IMR-90 (cell line): ENCODE results near the gene AKAP3. TPM values are rescaled to one million over a fixed set of nuclear protein-coding genes. Genes with fewer than 3 reads are reported as not detected.

Experiments used
- ATAC-seq: fragments of 200-7000 bp; cut with Tn5 transposase; 2 replicates; pipeline ENCODE4 v1.9.1; 2020; ENCODE audit warnings: low read depth, mild to moderate bottlenecking, moderate library complexity
- BruUV-seq: library from RNA; stranded (reverse); fragments of 400-500 nt; replicated peaks from 2 replicates; lab custom pipeline; 2021; lab: Mats Ljungman, UMichigan
- CTCF ChIA-PET: fragments of 300-600 bp; formaldehyde crosslinking; extraction: SDS; loops from one replicate; lab custom pipeline; 2021; ENCODE audit warnings: antibody characterized with exemption; lab: Yijun Ruan, JAX
- POLR2A ChIA-PET: fragments of 300-600 bp; sonication (Branson Sonifier 250); formaldehyde crosslinking; loops from one replicate; lab custom pipeline; 2022; ENCODE audit warnings: antibody characterized with exemption; ENCODE audit not compliant: unreplicated experiment; lab: Charles Lee
- DNase-seq: peaks from one replicate; pipeline ENCODE4 v3.0.0; 2013
- H2AFZ ChIP-seq: replicated peaks from 2 replicates; pipeline ENCODE3; 2013; ENCODE audit warnings: low read length, mild to moderate bottlenecking; ENCODE audit not compliant: poor library complexity
- H2AK5ac ChIP-seq: 2 replicates; pipeline ENCODE4 v1.6.1; 2013; ENCODE audit warnings: low read depth, low read length, inconsistent platforms
- H2AK9ac ChIP-seq: replicated peaks from 2 replicates; pipeline ENCODE3; 2013; ENCODE audit warnings: mild to moderate bottlenecking, low read depth, low read length, moderate library complexity; ENCODE audit not compliant: poor library complexity
- H2BK120ac ChIP-seq: 2 replicates; pipeline ENCODE4 v1.6.1; 2013; ENCODE audit warnings: low read depth, low read length, inconsistent platforms
- H2BK15ac ChIP-seq: 3 replicates; pipeline ENCODE4 v1.6.1; 2013; ENCODE audit warnings: low read depth, low read length, inconsistent platforms
- H2BK20ac ChIP-seq: 2 replicates; pipeline ENCODE4 v1.6.1; 2013; ENCODE audit warnings: low read depth, mild to moderate bottlenecking, inconsistent platforms, low read length, moderate library complexity
- H2BK5ac ChIP-seq: 2 replicates; pipeline ENCODE4 v1.6.1; 2013; ENCODE audit warnings: mild to moderate bottlenecking, low read depth, low read length, inconsistent platforms; ENCODE audit not compliant: poor library complexity, severe bottlenecking
- H3K14ac ChIP-seq: replicated peaks from 2 replicates; pipeline ENCODE4 v1.6.1; 2013; ENCODE audit warnings: low read depth, low read length, inconsistent platforms
- H3K18ac ChIP-seq: 2 replicates; pipeline ENCODE4 v1.6.1; 2013; ENCODE audit warnings: low read depth, low read length, control low read depth
- H3K23ac ChIP-seq: 2 replicates; pipeline ENCODE4 v1.6.1; 2013; ENCODE audit warnings: low read depth, low read length, inconsistent platforms
- H3K27ac ChIP-seq: 2 replicates; pipeline ENCODE4 v1.5.1; 2013; ENCODE audit warnings: mild to moderate bottlenecking, control low read depth, low read length; ENCODE audit not compliant: insufficient read depth
- H3K27me3 ChIP-seq: 2 replicates; pipeline ENCODE4 v1.6.1; 2013; ENCODE audit warnings: low read length; ENCODE audit not compliant: control insufficient read depth, insufficient read depth
- H3K36me3 ChIP-seq: 2 replicates; pipeline ENCODE4 v1.6.1; 2013; ENCODE audit warnings: low read length, mixed read lengths; ENCODE audit not compliant: control insufficient read depth, insufficient read depth
- H3K4ac ChIP-seq: 2 replicates; pipeline ENCODE4 v1.6.1; 2013; ENCODE audit warnings: low read depth, low read length, inconsistent platforms
- H3K4me1 ChIP-seq: 2 replicates; pipeline ENCODE4 v1.6.1; 2013; ENCODE audit warnings: low read length, mixed read lengths; ENCODE audit not compliant: control insufficient read depth, insufficient read depth
- H3K4me2 ChIP-seq: 2 replicates; pipeline ENCODE4 v1.6.1; 2013; ENCODE audit warnings: low read depth, mild to moderate bottlenecking, control low read depth, low read length, moderate library complexity
- H3K4me3 ChIP-seq: 2 replicates; pipeline ENCODE4 v1.5.1; 2013; ENCODE audit warnings: low read depth, mild to moderate bottlenecking, control low read depth, low read length, moderate library complexity; ENCODE audit not compliant: insufficient read depth
- H3K56ac ChIP-seq: 2 replicates; pipeline ENCODE4 v1.6.1; 2013; ENCODE audit warnings: low read length, inconsistent platforms; ENCODE audit not compliant: insufficient read depth; ENCODE audit errors: extremely low read depth
- H3K79me1 ChIP-seq, 2 experiments: 2 replicates each; pipeline ENCODE4 v1.6.1; 2013; ENCODE audit warnings: low read length in 2 of 2, inconsistent platforms in 1 of 2, low read depth in 1 of 2
- H3K9ac ChIP-seq: 2 replicates; pipeline ENCODE4 v1.6.1; 2013; ENCODE audit warnings: low read depth, low read length, control low read depth
- H3K9me1 ChIP-seq: 2 replicates; pipeline ENCODE4 v1.6.1; 2013; ENCODE audit warnings: low read length, inconsistent platforms; ENCODE audit not compliant: insufficient read depth
- H3K9me3 ChIP-seq: 2 replicates; pipeline ENCODE4 v1.6.1; 2013; ENCODE audit warnings: low read length; ENCODE audit not compliant: control insufficient read depth, insufficient read depth
- H4K20me1 ChIP-seq: 2 replicates; pipeline ENCODE4 v1.6.1; 2013; ENCODE audit warnings: low read length, inconsistent platforms; ENCODE audit not compliant: insufficient read depth
- H4K5ac ChIP-seq: 2 replicates; pipeline ENCODE4 v1.6.1; 2013; ENCODE audit warnings: mild to moderate bottlenecking, low read depth, low read length, control low read depth
- H4K8ac ChIP-seq, 2 experiments: 2 replicates each; pipeline ENCODE4 v1.6.1; 2013; ENCODE audit warnings: low read depth in 2 of 2, low read length in 2 of 2, control low read depth in 1 of 2, inconsistent platforms in 1 of 2
- H4K91ac ChIP-seq: 2 replicates; pipeline ENCODE4 v1.6.1; 2013; ENCODE audit warnings: low read depth, low read length, inconsistent platforms; ENCODE audit not compliant: insufficient read depth
- CHD1 ChIP-seq: IDR thresholded peaks from 2 replicates; pipeline ENCODE4 v1.6.1; 2012; ENCODE audit warnings: low read depth, low read length, improper control_type of control experiment
- MAFK ChIP-seq: IDR thresholded peaks from 2 replicates; pipeline ENCODE4 v1.6.1; 2012; ENCODE audit warnings: low read depth, low read length, improper control_type of control experiment
- MXI1 ChIP-seq: IDR thresholded peaks from 2 replicates; pipeline ENCODE4 v1.6.1; 2012; ENCODE audit warnings: low read depth, mild to moderate bottlenecking, low read length, moderate library complexity, borderline replicate concordance
- NFE2L2 ChIP-seq: fragments of 150-350 bp; IDR thresholded peaks from 2 replicates; pipeline ENCODE4 v1.6.1; 2016; ENCODE audit warnings: low read depth, mild to moderate bottlenecking, low read length
- POLR2A ChIP-seq: IDR thresholded peaks from 2 replicates; pipeline ENCODE4 v1.6.1; 2012; ENCODE audit warnings: mild to moderate bottlenecking, low read depth, low read length
- RAD21 ChIP-seq: IDR thresholded peaks from 2 replicates; pipeline ENCODE4 v1.6.1; 2012; ENCODE audit warnings: low read length, improper control_type of control experiment
- RCOR1 ChIP-seq: IDR thresholded peaks from 2 replicates; pipeline ENCODE4 v1.6.1; 2012; ENCODE audit warnings: mild to moderate bottlenecking, low read length, improper control_type of control experiment; ENCODE audit not compliant: insufficient replicate concordance
- RFX5 ChIP-seq: IDR thresholded peaks from 2 replicates; pipeline ENCODE4 v1.8.0; 2012; ENCODE audit warnings: low read depth, mild to moderate bottlenecking, low read length, moderate library complexity
- SMC3 ChIP-seq: fragments of 150-350 bp; IDR thresholded peaks from 2 replicates; pipeline ENCODE4 v1.6.1; 2016; ENCODE audit warnings: low read depth, mild to moderate bottlenecking, antibody characterized with exemption, low read length, moderate library complexity
- WGBS, 2 experiments: methylation state at CpG; one replicate each; pipeline versions ENCODE4 v1.1.5 to v1.1.7; 2013; ENCODE audit warnings: missing lambda C conversion rate in 2 of 2; ENCODE audit not compliant: insufficient read length in 1 of 2; ENCODE audit errors: extremely low coverage in 2 of 2; 5-methylcytosine and 5-hydroxymethylcytosine counted together
- dilution Hi-C: fragments of 300-500 bp; cut with HindIII; formaldehyde crosslinking; loops from one replicate; pipeline ENCODE4 v1.14.3; 2018; ENCODE audit warnings: low sequenced_read_pairs; ENCODE audit not compliant: unreplicated experiment
- in situ Hi-C: fragments of 300-500 bp; cut with MboI; formaldehyde crosslinking; loops from 3 replicates; pipeline ENCODE4 v1.14.3; 2019; ENCODE audit warnings: low sequenced_read_pairs, inconsistent platforms, mixed read lengths
- intact Hi-C: fragments of 100-400 bp; cut with micrococcal nuclease; formaldehyde crosslinking; loops from 2 replicates; pipeline ENCODE4 v1.10.0; 2022
- polyA plus RNA-seq, 3 experiments: library from polyadenylated mRNA; depleted of rRNA; stranded (reverse); fragments of >200 nt; gene quantifications; 2 replicates each; pipeline ENCODE4 v1.2.3, GENCODE V29; 2012; ENCODE audit warnings: low replicate concordance in 1 of 3
- total RNA-seq: library from RNA; depleted of rRNA; stranded (reverse); fragments of >200 nt; gene quantifications from 2 replicates; pipeline ENCODE4 v1.2.3, GENCODE V29; 2012
- TF ChIP-seq, protein P1 (sequence below): fragments of 150-350 bp; IDR thresholded peaks from 2 replicates; pipeline ENCODE4 v1.6.1; 2016; ENCODE audit warnings: low read depth, mild to moderate bottlenecking, low read length, moderate library complexity, borderline replicate concordance
- TF ChIP-seq, protein P2 (sequence below): fragments of 150-350 bp; IDR thresholded peaks from 2 replicates; pipeline ENCODE4 v1.6.1; 2017; ENCODE audit warnings: mild to moderate bottlenecking, antibody characterized with exemption, low read length, low read depth

AKAP3 gene
- total and polyA plus RNA-seq, 2 of the 4 experiments (the other 2 are of a cell fraction) = 0.54 to 0.55 TPM

DNA sequence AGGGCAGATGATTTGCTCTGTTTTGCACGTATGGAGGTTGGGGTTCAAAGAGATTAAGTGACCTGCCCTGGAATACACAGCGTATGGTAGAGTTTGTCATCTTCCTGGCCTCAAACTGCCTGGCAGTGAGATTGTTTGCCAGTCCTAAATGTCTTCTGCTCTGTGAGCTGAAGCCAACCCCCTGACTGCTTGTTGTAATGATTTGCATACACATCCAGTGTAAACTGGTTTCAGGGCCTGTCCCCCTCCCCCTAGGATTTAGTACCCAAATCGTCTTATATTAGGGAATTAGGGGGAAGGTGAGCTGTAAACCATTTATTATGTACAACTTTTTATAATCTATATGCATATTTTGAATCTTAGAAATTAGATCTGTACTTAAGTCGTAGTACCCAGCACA is 38.4 kb downstream of the AKAP3 start:
- Histone ChIP-seq H4K20me1 (no peaks in the 10 kb centered on the region), H4K91ac (no peak overlapping the region), H3K9me3 (no peaks in the 10 kb centered on the region), H2BK5ac (no peak overlapping the region), H2AFZ (no peak overlapping the region), H3K27ac (no peak overlapping the region), H3K9ac (no peak overlapping the region), H3K18ac (no peak overlapping the region), H3K56ac (no peak overlapping the region), H3K9me1 (no peaks in the 10 kb centered on the region), H4K5ac (no peak overlapping the region), H3K4me2 (no peak overlapping the region), H3K36me3 (peaks cover 15% of the 10 kb centered on the region), H3K79me1 (peaks cover 15 to 26% of the 10 kb centered on the region in 2 experiments), H2AK9ac (no peak overlapping the region), H3K4me3 (no peak overlapping the region), H3K23ac (no peak overlapping the region), H3K4ac (no peak overlapping the region), H3K27me3 (no peaks in the 10 kb centered on the region), H3K4me1 (peaks cover 3% of the 10 kb centered on the region), H4K8ac (no peak overlapping the region), H3K14ac (no peak overlapping the region), H2BK120ac (no peak overlapping the region), H2BK20ac (no peak overlapping the region), H2AK5ac (no peak overlapping the region), H2BK15ac (no peak overlapping the region)
- POLR2A ChIA-PET = no interaction called here
- no peak for ATAC-seq
- in situ Hi-C loops = no loop called here
- dilution Hi-C loops = no loop called here
- TF ChIP-seq RAD21 (no peak), RCOR1 (no peak), NFE2L2 (no peak), SMC3 (no peak), RFX5 (no peak), CHD1 (no peak), POLR2A (no peak), MAFK (no peak), MXI1 (no peak)
- TF ChIP-seq, protein P1, sequence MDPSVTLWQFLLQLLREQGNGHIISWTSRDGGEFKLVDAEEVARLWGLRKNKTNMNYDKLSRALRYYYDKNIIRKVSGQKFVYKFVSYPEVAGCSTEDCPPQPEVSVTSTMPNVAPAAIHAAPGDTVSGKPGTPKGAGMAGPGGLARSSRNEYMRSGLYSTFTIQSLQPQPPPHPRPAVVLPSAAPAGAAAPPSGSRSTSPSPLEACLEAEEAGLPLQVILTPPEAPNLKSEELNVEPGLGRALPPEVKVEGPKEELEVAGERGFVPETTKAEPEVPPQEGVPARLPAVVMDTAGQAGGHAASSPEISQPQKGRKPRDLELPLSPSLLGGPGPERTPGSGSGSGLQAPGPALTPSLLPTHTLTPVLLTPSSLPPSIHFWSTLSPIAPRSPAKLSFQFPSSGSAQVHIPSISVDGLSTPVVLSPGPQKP = no peak
- TF ChIP-seq, protein P2, sequence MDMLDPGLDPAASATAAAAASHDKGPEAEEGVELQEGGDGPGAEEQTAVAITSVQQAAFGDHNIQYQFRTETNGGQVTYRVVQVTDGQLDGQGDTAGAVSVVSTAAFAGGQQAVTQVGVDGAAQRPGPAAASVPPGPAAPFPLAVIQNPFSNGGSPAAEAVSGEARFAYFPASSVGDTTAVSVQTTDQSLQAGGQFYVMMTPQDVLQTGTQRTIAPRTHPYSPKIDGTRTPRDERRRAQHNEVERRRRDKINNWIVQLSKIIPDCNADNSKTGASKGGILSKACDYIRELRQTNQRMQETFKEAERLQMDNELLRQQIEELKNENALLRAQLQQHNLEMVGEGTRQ = no peak
- WGBS, 2 experiments = no CpG with 5 or more reads among the region's 4 CpGs
- intact Hi-C loops = no loop called here
- DNase-seq = no peak
- CTCF ChIA-PET = no interaction called here
- BruUV-seq = no TSS peak
